ENCODE data around the gene IFI27.

DNA sequence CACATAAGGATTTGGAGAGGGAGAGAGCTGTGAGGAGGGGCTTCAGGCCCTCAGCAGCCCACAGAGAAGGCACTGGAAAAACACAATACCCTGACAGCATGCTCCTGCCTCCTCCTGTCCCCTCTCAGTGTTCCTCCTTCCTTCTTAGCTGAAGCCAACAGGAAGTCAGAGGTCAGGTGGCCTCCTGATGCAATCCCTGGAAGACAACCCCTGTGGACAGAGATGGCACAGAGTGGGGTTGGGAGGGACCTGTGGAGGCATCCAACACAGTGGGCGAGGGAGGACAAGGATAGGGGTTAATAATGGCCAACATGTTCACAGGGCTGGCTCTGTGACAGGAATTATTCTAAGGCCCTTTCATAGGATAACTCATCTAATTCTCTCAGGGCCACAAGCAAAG is 34.2 kb downstream of the IFI27 start:
- TF ChIP-seq CTCF (IDR thresholded peaks at IDR 0.05) (no peak), POLR2A (IDR thresholded peaks at IDR 0.05) (no peak)

All from adrenal gland (tissue), 5 donors.